GM23248 (cell line): ENCODE measurements around the gene KCNC3. TPM values are rescaled to one million over a fixed set of nuclear protein-coding genes. Genes with fewer than 3 reads are reported as not detected.

Source experiments
- DNase-seq: peaks from one replicate; pipeline ENCODE4 v3.0.0-alpha.2; 2015
- H2AFZ ChIP-seq: fragments of 200-600 bp; sonication (generic); 2 replicates; pipeline ENCODE4 v1.6.1; 2016; ENCODE audit warnings: antibody characterized with exemption
- H3F3A ChIP-seq: fragments of 200-600 bp; sonication (generic); 2 replicates; pipeline ENCODE4 v1.6.1; 2016; ENCODE audit warnings: mild to moderate bottlenecking, antibody characterized with exemption, mixed run types; ENCODE audit not compliant: insufficient read depth
- H3K27ac ChIP-seq: fragments of 200-600 bp; sonication (generic); 2 replicates; pipeline ENCODE4 v1.5.1; 2016; ENCODE audit warnings: mild to moderate bottlenecking
- H3K27me3 ChIP-seq: fragments of 200-600 bp; sonication (generic); replicated peaks from 2 replicates; pipeline ENCODE4 v1.6.1; 2016; ENCODE audit warnings: mild to moderate bottlenecking; ENCODE audit not compliant: insufficient read depth
- H3K36me3 ChIP-seq: fragments of 200-600 bp; sonication (generic); 2 replicates; pipeline ENCODE4 v1.6.1; 2016; ENCODE audit warnings: low read depth, mild to moderate bottlenecking
- H3K4me1 ChIP-seq: fragments of 200-600 bp; sonication (generic); 2 replicates; pipeline ENCODE4 v1.6.1; 2016; ENCODE audit warnings: mild to moderate bottlenecking; ENCODE audit not compliant: insufficient read depth
- H3K4me2 ChIP-seq: fragments of 200-600 bp; sonication (generic); one replicate; pipeline ENCODE4 v1.6.1; 2016; ENCODE audit warnings: mild to moderate bottlenecking; ENCODE audit not compliant: unreplicated experiment
- H3K4me3 ChIP-seq: fragments of 200-600 bp; sonication (generic); 2 replicates; pipeline ENCODE4 v1.5.1; 2016; ENCODE audit warnings: mild to moderate bottlenecking
- H3K79me2 ChIP-seq: fragments of 200-600 bp; sonication (generic); 2 replicates; pipeline ENCODE4 v1.6.1; 2016; ENCODE audit warnings: mild to moderate bottlenecking; ENCODE audit not compliant: insufficient read depth
- H3K9ac ChIP-seq: fragments of 200-600 bp; sonication (generic); 2 replicates; pipeline ENCODE4 v1.6.1; 2016; ENCODE audit warnings: mild to moderate bottlenecking
- H3K9me2 ChIP-seq: fragments of 200-600 bp; sonication (generic); 2 replicates; pipeline ENCODE4 v1.6.1; 2016; ENCODE audit warnings: mixed run types, mild to moderate bottlenecking, moderate library complexity; ENCODE audit not compliant: insufficient read depth
- H3K9me3 ChIP-seq: fragments of 200-600 bp; sonication (generic); one replicate; pipeline ENCODE4 v1.6.1; 2017; ENCODE audit warnings: low read depth
- H4K20me1 ChIP-seq: fragments of 200-600 bp; sonication (generic); 2 replicates; pipeline ENCODE4 v1.6.0; 2016; ENCODE audit not compliant: insufficient read depth
- EZH2 ChIP-seq: fragments of 200-600 bp; sonication (generic); IDR thresholded peaks from 2 replicates; pipeline ENCODE4 v1.6.1; 2018; ENCODE audit warnings: antibody characterized with exemption, mild to moderate bottlenecking; ENCODE audit not compliant: insufficient read depth, poor library complexity, severe bottlenecking
- EZH2phosphoT487 ChIP-seq: fragments of 200-600 bp; sonication (generic); IDR thresholded peaks from 2 replicates; pipeline ENCODE4 v1.6.1; 2018; ENCODE audit warnings: antibody characterized with exemption, moderate library complexity, mild to moderate bottlenecking, low read depth; ENCODE audit not compliant: insufficient read depth
- WGBS, 2 experiments: methylation state at CpG; one replicate each; pipeline ENCODE4 v1.1.6; 2015 to 2017; ENCODE audit warnings: low lambda C conversion rate in 2 of 2, low coverage in 1 of 2; ENCODE audit errors: missing lambda C conversion rate in 2 of 2; 5-methylcytosine and 5-hydroxymethylcytosine counted together
- in situ Hi-C: fragments of 300-500 bp; cut with MboI; formaldehyde crosslinking; loops from 2 replicates; pipeline ENCODE4 v1.15.0; 2020
- polyA plus RNA-seq: library from polyadenylated mRNA; unstranded; fragments of >200 nt; fragmentation: Nextera tagmentation; extraction: Ambion mirVana; gene quantifications from 2 replicates; pipeline ENCODE4 v1.2.1, GENCODE V29; 2016
- total RNA-seq: library from RNA; depleted of rRNA; stranded (reverse); fragments of >200 nt; shearing (Covaris generic); gene quantifications from 2 replicates; pipeline ENCODE4 v1.2.3, GENCODE V29; 2014

Gene KCNC3
- total and polyA plus RNA-seq, 2 experiments from 2014 or later: under 0.01 to 0.04 TPM

- no peaks in the 10 kb centered on the region for H3K79me2 ChIP-seq
- no peaks in the 10 kb centered on the region for H3K9me2 ChIP-seq
- H3F3A ChIP-seq: no peaks in the 10 kb centered on the region
- H3K4me2 ChIP-seq: no peak overlapping the region
- H3K27ac ChIP-seq: no peak overlapping the region
- DNase-seq: no peak
- 37 to 38% methylated on average over 10 to 16 of the region's 16 CpGs for WGBS, 2 experiments
- H4K20me1 ChIP-seq: no peaks in the 10 kb centered on the region
- H3K9ac ChIP-seq: no peak overlapping the region
- peaks cover 15% of the 10 kb centered on the region for H3K27me3 ChIP-seq
- no peaks in the 10 kb centered on the region for H3K4me1 ChIP-seq
- no peaks in the 10 kb centered on the region for H3K9me3 ChIP-seq
- no peak overlapping the region for H3K4me3 ChIP-seq
- in situ Hi-C loops: no loop called here
- H2AFZ ChIP-seq: no peak overlapping the region
- TF ChIP-seq EZH2phosphoT487: no peak
- H3K36me3 ChIP-seq: no peaks in the 10 kb centered on the region
Measured at GRCh38 chr19:50309396-50310125, 19.6 kb downstream of the KCNC3 start.

GRCh38 chr19:50308991-50309390 is 20.2 kb downstream of the KCNC3 start:
- H4K20me1 ChIP-seq: no peaks in the 10 kb centered on the region
- no peak for TF ChIP-seq EZH2phosphoT487
- TF ChIP-seq EZH2: no peak
- no peaks in the 10 kb centered on the region for H3F3A ChIP-seq
- no peaks in the 10 kb centered on the region for H3K9me3 ChIP-seq
- no peaks in the 10 kb centered on the region for H3K79me2 ChIP-seq
- in situ Hi-C loops: no loop called here
- no peak overlapping the region for H3K9ac ChIP-seq
- no peak overlapping the region for H3K4me3 ChIP-seq
- no peaks in the 10 kb centered on the region for H3K4me1 ChIP-seq
- no peak for DNase-seq
- H3K9me2 ChIP-seq: no peaks in the 10 kb centered on the region
- no peak overlapping the region for H3K27ac ChIP-seq
- H2AFZ ChIP-seq: no peak overlapping the region
- no peaks in the 10 kb centered on the region for H3K36me3 ChIP-seq
- H3K27me3 ChIP-seq: peaks cover 10% of the 10 kb centered on the region; the same call in 1 of the 2 replicates
- 59 to 62% methylated on average over 17 to 21 of the region's 21 CpGs for WGBS, 2 experiments
- H3K4me2 ChIP-seq: no peak overlapping the region

GRCh38 chr19:50303558-50303957 is 25.6 kb downstream of the KCNC3 start:
- Histone ChIP-seq H3K79me2 (no peaks in the 10 kb centered on the region), H4K20me1 (no peaks in the 10 kb centered on the region), H3F3A (no peaks in the 10 kb centered on the region), H3K4me3 (no peak overlapping the region), H3K4me1 (peaks cover 9% of the 10 kb centered on the region; the same call in 1 of the 2 replicates), H3K9ac (no peak overlapping the region), H3K36me3 (no peaks in the 10 kb centered on the region), H3K9me2 (no peaks in the 10 kb centered on the region), H3K27me3 (no peaks in the 10 kb centered on the region), H3K9me3 (no peaks in the 10 kb centered on the region), H2AFZ (no peak overlapping the region), H3K4me2 (no peak overlapping the region), H3K27ac (no peak overlapping the region)
- TF ChIP-seq EZH2phosphoT487 (no peak), EZH2 (no peak)
- DNase-seq: no peak
- in situ Hi-C loops: no loop called here

GRCh38 chr19:50301607-50301971 is 27.6 kb downstream of the KCNC3 start:
- no peaks in the 10 kb centered on the region for H4K20me1 ChIP-seq
- H3F3A ChIP-seq: no peaks in the 10 kb centered on the region
- no peak overlapping the region for H3K27ac ChIP-seq
- no peak for DNase-seq
- peaks cover 9% of the 10 kb centered on the region; the same call in 1 of the 2 replicates for H3K4me1 ChIP-seq
- TF ChIP-seq EZH2 (no peak), EZH2phosphoT487 (no peak)
- no peaks in the 10 kb centered on the region for H3K9me3 ChIP-seq
- 51 to 60% methylated on average over 10 of the region's 10 CpGs for whole genome bisulfite sequencing, 2 experiments
- no peak overlapping the region for H2AFZ ChIP-seq
- no peaks in the 10 kb centered on the region for H3K27me3 ChIP-seq
- in situ Hi-C loops: no loop called here
- H3K9me2 ChIP-seq: no peaks in the 10 kb centered on the region
- no peak overlapping the region for H3K9ac ChIP-seq
- no peak overlapping the region for H3K4me2 ChIP-seq
- no peaks in the 10 kb centered on the region for H3K79me2 ChIP-seq
- H3K36me3 ChIP-seq: no peaks in the 10 kb centered on the region
- no peak overlapping the region for H3K4me3 ChIP-seq
